HepG2 (cell line): ENCODE measurements around the gene MYD88. TPM values are rescaled to one million over a fixed set of nuclear protein-coding genes. Genes with fewer than 3 reads are reported as not detected.

Experiments
- AKNA ChIP-seq: sonication (generic); formaldehyde crosslinking; IDR thresholded peaks from 2 replicates; pipeline ENCODE4 v1.4.0; 2020; ENCODE audit warnings: missing genetic modification reagents, borderline replicate concordance
- CREB1 ChIP-seq, 2 experiments: fragments of 450-650 bp in 1 of 2; IDR thresholded peaks; 2 replicates each; pipeline ENCODE4 v1.6.1; 2016 to 2017; ENCODE audit warnings: control low read depth in 1 of 2, mild to moderate bottlenecking in 1 of 2, missing compliant biosample characterization in 1 of 2, missing genetic modification characterization in 1 of 2
- CREM ChIP-seq, 2 experiments: sonication (generic) in 1 of 2; formaldehyde crosslinking in 1 of 2; IDR thresholded peaks; 2 replicates each; pipeline versions ENCODE4 v1.4.0 to v1.6.1; 2016 to 2020; ENCODE audit warnings: antibody characterized with exemption in 1 of 2, mild to moderate bottlenecking in 1 of 2, missing genetic modification reagents in 1 of 2
- EED ChIP-seq: sonication (generic); formaldehyde crosslinking; IDR thresholded peaks from 2 replicates; pipeline ENCODE4 v1.5.0; 2020; ENCODE audit warnings: mild to moderate bottlenecking, missing genetic modification reagents
- FOXJ3 ChIP-seq: sonication (generic); formaldehyde crosslinking; IDR thresholded peaks from 2 replicates; pipeline ENCODE4 v1.4.0; 2020; ENCODE audit warnings: missing genetic modification reagents, mild to moderate bottlenecking, borderline replicate concordance
- HNRNPH1 ChIP-seq: fragments of 200-400 bp; formaldehyde crosslinking; optimal IDR thresholded peaks from 2 replicates; pipeline ENCODE3; 2017; ENCODE audit warnings: mild to moderate bottlenecking, low read depth, low read length
- ISX ChIP-seq: sonication (generic); formaldehyde crosslinking; conservative IDR thresholded peaks from 2 replicates; pipeline ENCODE4 v1.5.0; 2020; ENCODE audit warnings: missing genetic modification reagents
- MED1 ChIP-seq: sonication (generic); formaldehyde crosslinking; IDR thresholded peaks from 2 replicates; pipeline ENCODE4 v1.4.0; 2020; ENCODE audit warnings: missing genetic modification reagents
- NONO ChIP-seq, 2 experiments: fragments of 450-650 bp in 1 of 2; sonication (generic) in 1 of 2; formaldehyde crosslinking in 1 of 2; IDR thresholded peaks in 1 of 2; conservative IDR thresholded peaks in 1 of 2; 2 replicates each; pipeline versions ENCODE4 v1.6.1 to v1.8.0; 2017 to 2022; ENCODE audit warnings: mild to moderate bottlenecking in 1 of 2, missing genetic modification reagents in 1 of 2, moderate library complexity in 1 of 2
- POLR2G ChIP-seq: fragments of 200-400 bp; formaldehyde crosslinking; IDR thresholded peaks from 2 replicates; pipeline ENCODE4 v1.6.1; 2018; ENCODE audit warnings: mild to moderate bottlenecking, low read depth, low read length, moderate library complexity
- SALL1 ChIP-seq: sonication (generic); formaldehyde crosslinking; IDR thresholded peaks from 2 replicates; pipeline ENCODE4 v1.8.0; 2022; ENCODE audit warnings: mild to moderate bottlenecking, missing genetic modification reagents
- SNAI1 ChIP-seq: sonication (generic); formaldehyde crosslinking; IDR thresholded peaks from 2 replicates; pipeline ENCODE4 v1.5.0; 2020; ENCODE audit warnings: mild to moderate bottlenecking, missing genetic modification reagents, borderline replicate concordance
- TEF ChIP-seq: sonication (generic); formaldehyde crosslinking; IDR thresholded peaks from 2 replicates; pipeline ENCODE4 v1.5.0; 2020; ENCODE audit warnings: missing genetic modification reagents
- TFAP4 ChIP-seq: sonication (generic); IDR thresholded peaks from 2 replicates; pipeline ENCODE4 v1.6.1; 2016; ENCODE audit warnings: low read depth, borderline replicate concordance
- TFDP1 ChIP-seq: IDR thresholded peaks from 2 replicates; pipeline ENCODE4 v1.6.1; 2016; ENCODE audit warnings: missing compliant biosample characterization, missing genetic modification reagents, borderline replicate concordance
- ZNF44 ChIP-seq: sonication (generic); formaldehyde crosslinking; IDR thresholded peaks from 2 replicates; pipeline ENCODE4 v1.5.1; 2020; ENCODE audit warnings: mild to moderate bottlenecking, missing genetic modification reagents
- ZNF543 ChIP-seq: sonication (generic); formaldehyde crosslinking; IDR thresholded peaks from 2 replicates; pipeline ENCODE4 v1.4.0; 2020; ENCODE audit warnings: mild to moderate bottlenecking, missing genetic modification reagents
- ZNF556 ChIP-seq: sonication (generic); formaldehyde crosslinking; IDR thresholded peaks from 2 replicates; pipeline ENCODE4 v1.4.0; 2020; ENCODE audit warnings: mild to moderate bottlenecking, missing genetic modification reagents, borderline replicate concordance
- ZNF644 ChIP-seq: IDR thresholded peaks from 2 replicates; pipeline ENCODE4 v1.6.1; 2016; ENCODE audit warnings: low read depth
- polyA plus RNA-seq, 8 experiments: library from polyadenylated mRNA; depleted of rRNA in 3 of 8; stranded (reverse) in 7 of 8; unstranded in 1 of 8; fragments of >200 nt; fragmentation: Illumina TruSeq in 4 of 8; extraction: Trizol in 4 of 8; gene quantifications; 2 replicates each; pipeline versions ENCODE4 v1.2.1 to v1.2.3, GENCODE V29; 2011 to 2016; ENCODE audit warnings: low read depth in 4 of 8, missing spikeins in 1 of 8, mixed read lengths in 1 of 8; ENCODE audit not compliant: insufficient read depth in 1 of 8
- total RNA-seq, 5 experiments: library from RNA; depleted of rRNA; stranded (reverse); fragments of >200 nt; fragmentation: Illumina TruSeq; extraction: Trizol; gene quantifications; 2 replicates each; pipeline ENCODE4 v1.2.3, GENCODE V29; 2016; ENCODE audit warnings: low read depth in 1 of 5

The MYD88 gene
- total and polyA plus RNA-seq, 2 of the 13 experiments (the other 11 are each of a cell fraction or from before 2014, with no cell fraction given), result 7.6 to 32.7 TPM

- TF ChIP-seq AKNA (CRISPR knock-in tag) (no peak), MED1 (peak; percentile 88), SNAI1 (CRISPR knock-in tag) (no peak), TFAP4 (peak; percentile 68), ZNF644 (CRISPR knock-in tag) (no peak), POLR2G (no peak), ZNF543 (CRISPR knock-in tag) (no peak), ISX (no peak), SALL1 (peak; percentile 89), ZNF44 (CRISPR knock-in tag) (no peak), TEF (CRISPR knock-in tag) (no peak), ZNF556 (CRISPR knock-in tag) (no peak), EED (CRISPR knock-in tag) (no peak), CREB1 (IDR thresholded peaks at IDR 0.05) (no peak), CREB1 (CRISPR knock-in tag; IDR thresholded peaks at IDR 0.05) (no peak), FOXJ3 (CRISPR knock-in tag) (peak; percentile 70; the same call in 1 of the 2 replicates), NONO (IDR thresholded peaks at IDR 0.05) (no peak), NONO (CRISPR knock-in tag; conservative IDR thresholded peaks at IDR 0.05) (0 out of 2 replicates have a peak, but pooled peaks have one; percentile 54), TFDP1 (no peak), CREM (IDR thresholded peaks at IDR 0.05) (peak; percentile 60; the same call in 1 of the 2 replicates), CREM (CRISPR knock-in tag; IDR thresholded peaks at IDR 0.05) (no peak), HNRNPH1 (no peak)
These were observed 7.8 kb upstream of the MYD88 start (continued) for GRCh38 chr3:38130631-38131065.
